WTC11 (cell line): ENCODE results near the gene NLGN1. TPM values are rescaled to one million over a fixed set of nuclear protein-coding genes. Genes with fewer than 3 reads are reported as not detected.

Source experiments
- ATAC-seq: fragments of 200-7000 bp; cut with Tn5 transposase; 2 replicates; pipeline ENCODE4 v1.10.0; 2021; ENCODE audit warnings: mild to moderate bottlenecking, moderate library complexity
- CTCF ChIA-PET: fragments of 300-600 bp; sonication (Branson Sonifier 250); formaldehyde crosslinking; loops from one replicate; lab custom pipeline; 2021; ENCODE audit warnings: antibody characterized with exemption; lab: Charles Lee
- POLR2A ChIA-PET: fragments of 350-600 bp; sonication (Branson Sonifier 250); formaldehyde crosslinking; loops from one replicate; lab custom pipeline; 2021; ENCODE audit warnings: antibody characterized with exemption; lab: Charles Lee
- DNase-seq: peaks from one replicate; pipeline ENCODE4 v3.0.0; 2021; ENCODE audit warnings: low spot score
- H3K27ac Mint-ChIP-seq: 2 replicates; pipeline ENCODE4 v1.8.0; 2021; ENCODE audit warnings: mixed read lengths
- H3K27me3 Mint-ChIP-seq: 2 replicates; pipeline ENCODE4 v1.8.0; 2021; ENCODE audit warnings: low read depth, mild to moderate bottlenecking, moderate library complexity, mixed read lengths
- H3K36me3 Mint-ChIP-seq: 2 replicates; pipeline ENCODE4 v1.8.0; 2021; ENCODE audit warnings: mixed read lengths
- H3K4me1 Mint-ChIP-seq: 2 replicates; pipeline ENCODE4 v1.8.0; 2022; ENCODE audit warnings: mixed read lengths
- H3K4me3 Mint-ChIP-seq: 2 replicates; pipeline ENCODE4 v1.8.0; 2021; ENCODE audit warnings: mild to moderate bottlenecking, moderate library complexity, mixed read lengths
- H3K9me3 Mint-ChIP-seq: 2 replicates; pipeline ENCODE4 v1.8.0; 2021; ENCODE audit warnings: mixed read lengths
- CBFB ChIP-seq: sonication (generic); formaldehyde crosslinking; IDR thresholded peaks from 2 replicates; pipeline ENCODE4 v1.8.1; 2022; ENCODE audit warnings: mild to moderate bottlenecking, low read depth, missing genetic modification reagents
- FOXP1 ChIP-seq: sonication (generic); formaldehyde crosslinking; IDR thresholded peaks from 2 replicates; pipeline ENCODE4 v1.8.0; 2022; ENCODE audit warnings: missing genetic modification reagents, mild to moderate bottlenecking, moderate library complexity, borderline replicate concordance
- HMGA2 ChIP-seq: fragments of 250-450 bp; sonication (Bioruptor Pico); IDR thresholded peaks from 2 replicates; pipeline ENCODE4 v1.4.0; 2021; ENCODE audit warnings: mild to moderate bottlenecking, moderate library complexity
- KAT7 ChIP-seq: sonication (generic); formaldehyde crosslinking; IDR thresholded peaks from 2 replicates; pipeline ENCODE4 v1.8.1; 2023; ENCODE audit warnings: missing genetic modification reagents, mild to moderate bottlenecking, borderline replicate concordance
- NFE2L1 ChIP-seq: sonication (generic); formaldehyde crosslinking; IDR thresholded peaks from 2 replicates; pipeline ENCODE4 v1.8.1; 2023; ENCODE audit warnings: missing genetic modification reagents
- SMAD4 ChIP-seq: sonication (generic); formaldehyde crosslinking; IDR thresholded peaks from 2 replicates; pipeline ENCODE4 v1.8.0; 2022; ENCODE audit warnings: mild to moderate bottlenecking, missing genetic modification reagents
- total RNA-seq: library from RNA; stranded (reverse); gene quantifications from 3 replicates; pipeline ENCODE4 v1.2.3, GENCODE V29; 2021
- TF ChIP-seq, protein P1 (sequence below): sonication (generic); formaldehyde crosslinking; IDR thresholded peaks from 2 replicates; pipeline ENCODE4 v1.8.1; 2022; ENCODE audit warnings: missing genetic modification reagents, borderline replicate concordance
- TF ChIP-seq, protein P2 (sequence below): sonication (generic); formaldehyde crosslinking; IDR thresholded peaks from 2 replicates; pipeline ENCODE4 v1.8.0; 2022; ENCODE audit warnings: mild to moderate bottlenecking, missing genetic modification reagents
- TF ChIP-seq, protein P3 (sequence below): sonication (generic); formaldehyde crosslinking; IDR thresholded peaks from 2 replicates; pipeline ENCODE4 v1.8.1; 2023; ENCODE audit warnings: mild to moderate bottlenecking, missing genetic modification reagents, borderline replicate concordance
- TF ChIP-seq, protein P4 (sequence below): sonication (generic); formaldehyde crosslinking; IDR thresholded peaks from 2 replicates; pipeline ENCODE4 v1.8.1; 2023; ENCODE audit warnings: mild to moderate bottlenecking, missing genetic modification reagents
- TF ChIP-seq, protein P5 (sequence below): sonication (generic); formaldehyde crosslinking; IDR thresholded peaks from 2 replicates; pipeline ENCODE4 v1.8.0; 2022; ENCODE audit warnings: missing genetic modification reagents
- TF ChIP-seq, protein P6 (sequence below): sonication (generic); formaldehyde crosslinking; IDR thresholded peaks from 2 replicates; pipeline ENCODE4 v1.8.1; 2023; ENCODE audit warnings: mild to moderate bottlenecking, missing genetic modification reagents, moderate library complexity
- TF ChIP-seq, protein P7 (sequence below): sonication (generic); formaldehyde crosslinking; IDR thresholded peaks from 2 replicates; pipeline ENCODE4 v1.8.0; 2023; ENCODE audit warnings: missing genetic modification reagents

NLGN1 gene
- total RNA-seq, 1 experiment from 2014 or later = 12.4 TPM

DNA sequence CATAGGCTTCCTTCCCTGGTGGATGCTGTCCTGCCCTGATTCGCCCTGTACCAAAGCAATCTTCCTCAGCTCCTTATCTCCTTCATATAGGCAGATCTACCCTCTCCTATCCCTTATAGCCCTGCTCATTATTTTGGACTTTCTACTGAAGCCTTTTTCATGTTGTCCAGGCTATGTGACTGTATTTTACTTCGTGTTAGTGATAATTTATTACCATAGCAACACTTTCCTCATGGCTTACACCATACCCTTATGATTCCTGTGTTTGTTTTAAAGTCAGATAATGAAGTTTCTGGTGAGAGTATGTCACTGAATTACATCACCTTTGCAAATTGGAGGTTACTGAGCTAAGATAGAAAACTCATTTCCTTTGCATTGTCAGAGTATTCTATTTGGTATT lies 352.6 kb downstream of the NLGN1 start:
- POLR2A ChIA-PET = no interaction called here
- CTCF ChIA-PET = no interaction called here
- Mint-ChIP-seq H3K27me3 (no peaks in the 10 kb centered on the region), H3K27ac (no peak overlapping the region), H3K4me1 (peaks cover 22% of the 10 kb centered on the region), H3K4me3 (no peak overlapping the region), H3K9me3 (no peaks in the 10 kb centered on the region), H3K36me3 (no peaks in the 10 kb centered on the region)
- TF ChIP-seq, protein P1, sequence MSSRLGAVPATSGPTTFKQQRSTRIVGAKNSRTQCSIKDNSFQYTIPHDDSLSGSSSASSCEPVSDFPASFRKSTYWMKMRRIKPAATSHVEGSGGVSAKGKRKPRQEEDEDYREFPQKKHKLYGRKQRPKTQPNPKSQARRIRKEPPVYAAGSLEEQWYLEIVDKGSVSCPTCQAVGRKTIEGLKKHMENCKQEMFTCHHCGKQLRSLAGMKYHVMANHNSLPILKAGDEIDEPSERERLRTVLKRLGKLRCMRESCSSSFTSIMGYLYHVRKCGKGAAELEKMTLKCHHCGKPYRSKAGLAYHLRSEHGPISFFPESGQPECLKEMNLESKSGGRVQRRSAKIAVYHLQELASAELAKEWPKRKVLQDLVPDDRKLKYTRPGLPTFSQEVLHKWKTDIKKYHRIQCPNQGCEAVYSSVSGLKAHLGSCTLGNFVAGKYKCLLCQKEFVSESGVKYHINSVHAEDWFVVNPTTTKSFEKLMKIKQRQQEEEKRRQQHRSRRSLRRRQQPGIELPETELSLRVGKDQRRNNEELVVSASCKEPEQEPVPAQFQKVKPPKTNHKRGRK (CRISPR knock-in tag) = no peak
- TF ChIP-seq, protein P2, sequence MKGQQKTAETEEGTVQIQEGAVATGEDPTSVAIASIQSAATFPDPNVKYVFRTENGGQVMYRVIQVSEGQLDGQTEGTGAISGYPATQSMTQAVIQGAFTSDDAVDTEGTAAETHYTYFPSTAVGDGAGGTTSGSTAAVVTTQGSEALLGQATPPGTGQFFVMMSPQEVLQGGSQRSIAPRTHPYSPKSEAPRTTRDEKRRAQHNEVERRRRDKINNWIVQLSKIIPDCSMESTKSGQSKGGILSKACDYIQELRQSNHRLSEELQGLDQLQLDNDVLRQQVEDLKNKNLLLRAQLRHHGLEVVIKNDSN (CRISPR knock-in tag) = no peak
- TF ChIP-seq KAT7 (CRISPR knock-in tag) = no peak
- TF ChIP-seq CBFB (CRISPR knock-in tag) = no peak
- TF ChIP-seq, protein P3, sequence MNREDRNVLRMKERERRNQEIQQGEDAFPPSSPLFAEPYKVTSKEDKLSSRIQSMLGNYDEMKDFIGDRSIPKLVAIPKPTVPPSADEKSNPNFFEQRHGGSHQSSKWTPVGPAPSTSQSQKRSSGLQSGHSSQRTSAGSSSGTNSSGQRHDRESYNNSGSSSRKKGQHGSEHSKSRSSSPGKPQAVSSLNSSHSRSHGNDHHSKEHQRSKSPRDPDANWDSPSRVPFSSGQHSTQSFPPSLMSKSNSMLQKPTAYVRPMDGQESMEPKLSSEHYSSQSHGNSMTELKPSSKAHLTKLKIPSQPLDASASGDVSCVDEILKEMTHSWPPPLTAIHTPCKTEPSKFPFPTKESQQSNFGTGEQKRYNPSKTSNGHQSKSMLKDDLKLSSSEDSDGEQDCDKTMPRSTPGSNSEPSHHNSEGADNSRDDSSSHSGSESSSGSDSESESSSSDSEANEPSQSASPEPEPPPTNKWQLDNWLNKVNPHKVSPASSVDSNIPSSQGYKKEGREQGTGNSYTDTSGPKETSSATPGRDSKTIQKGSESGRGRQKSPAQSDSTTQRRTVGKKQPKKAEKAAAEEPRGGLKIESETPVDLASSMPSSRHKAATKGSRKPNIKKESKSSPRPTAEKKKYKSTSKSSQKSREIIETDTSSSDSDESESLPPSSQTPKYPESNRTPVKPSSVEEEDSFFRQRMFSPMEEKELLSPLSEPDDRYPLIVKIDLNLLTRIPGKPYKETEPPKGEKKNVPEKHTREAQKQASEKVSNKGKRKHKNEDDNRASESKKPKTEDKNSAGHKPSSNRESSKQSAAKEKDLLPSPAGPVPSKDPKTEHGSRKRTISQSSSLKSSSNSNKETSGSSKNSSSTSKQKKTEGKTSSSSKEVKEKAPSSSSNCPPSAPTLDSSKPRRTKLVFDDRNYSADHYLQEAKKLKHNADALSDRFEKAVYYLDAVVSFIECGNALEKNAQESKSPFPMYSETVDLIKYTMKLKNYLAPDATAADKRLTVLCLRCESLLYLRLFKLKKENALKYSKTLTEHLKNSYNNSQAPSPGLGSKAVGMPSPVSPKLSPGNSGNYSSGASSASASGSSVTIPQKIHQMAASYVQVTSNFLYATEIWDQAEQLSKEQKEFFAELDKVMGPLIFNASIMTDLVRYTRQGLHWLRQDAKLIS (CRISPR knock-in tag) = no peak
- TF ChIP-seq, protein P4, sequence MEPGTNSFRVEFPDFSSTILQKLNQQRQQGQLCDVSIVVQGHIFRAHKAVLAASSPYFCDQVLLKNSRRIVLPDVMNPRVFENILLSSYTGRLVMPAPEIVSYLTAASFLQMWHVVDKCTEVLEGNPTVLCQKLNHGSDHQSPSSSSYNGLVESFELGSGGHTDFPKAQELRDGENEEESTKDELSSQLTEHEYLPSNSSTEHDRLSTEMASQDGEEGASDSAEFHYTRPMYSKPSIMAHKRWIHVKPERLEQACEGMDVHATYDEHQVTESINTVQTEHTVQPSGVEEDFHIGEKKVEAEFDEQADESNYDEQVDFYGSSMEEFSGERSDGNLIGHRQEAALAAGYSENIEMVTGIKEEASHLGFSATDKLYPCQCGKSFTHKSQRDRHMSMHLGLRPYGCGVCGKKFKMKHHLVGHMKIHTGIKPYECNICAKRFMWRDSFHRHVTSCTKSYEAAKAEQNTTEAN (CRISPR knock-in tag) = no peak
- TF ChIP-seq, protein P5, sequence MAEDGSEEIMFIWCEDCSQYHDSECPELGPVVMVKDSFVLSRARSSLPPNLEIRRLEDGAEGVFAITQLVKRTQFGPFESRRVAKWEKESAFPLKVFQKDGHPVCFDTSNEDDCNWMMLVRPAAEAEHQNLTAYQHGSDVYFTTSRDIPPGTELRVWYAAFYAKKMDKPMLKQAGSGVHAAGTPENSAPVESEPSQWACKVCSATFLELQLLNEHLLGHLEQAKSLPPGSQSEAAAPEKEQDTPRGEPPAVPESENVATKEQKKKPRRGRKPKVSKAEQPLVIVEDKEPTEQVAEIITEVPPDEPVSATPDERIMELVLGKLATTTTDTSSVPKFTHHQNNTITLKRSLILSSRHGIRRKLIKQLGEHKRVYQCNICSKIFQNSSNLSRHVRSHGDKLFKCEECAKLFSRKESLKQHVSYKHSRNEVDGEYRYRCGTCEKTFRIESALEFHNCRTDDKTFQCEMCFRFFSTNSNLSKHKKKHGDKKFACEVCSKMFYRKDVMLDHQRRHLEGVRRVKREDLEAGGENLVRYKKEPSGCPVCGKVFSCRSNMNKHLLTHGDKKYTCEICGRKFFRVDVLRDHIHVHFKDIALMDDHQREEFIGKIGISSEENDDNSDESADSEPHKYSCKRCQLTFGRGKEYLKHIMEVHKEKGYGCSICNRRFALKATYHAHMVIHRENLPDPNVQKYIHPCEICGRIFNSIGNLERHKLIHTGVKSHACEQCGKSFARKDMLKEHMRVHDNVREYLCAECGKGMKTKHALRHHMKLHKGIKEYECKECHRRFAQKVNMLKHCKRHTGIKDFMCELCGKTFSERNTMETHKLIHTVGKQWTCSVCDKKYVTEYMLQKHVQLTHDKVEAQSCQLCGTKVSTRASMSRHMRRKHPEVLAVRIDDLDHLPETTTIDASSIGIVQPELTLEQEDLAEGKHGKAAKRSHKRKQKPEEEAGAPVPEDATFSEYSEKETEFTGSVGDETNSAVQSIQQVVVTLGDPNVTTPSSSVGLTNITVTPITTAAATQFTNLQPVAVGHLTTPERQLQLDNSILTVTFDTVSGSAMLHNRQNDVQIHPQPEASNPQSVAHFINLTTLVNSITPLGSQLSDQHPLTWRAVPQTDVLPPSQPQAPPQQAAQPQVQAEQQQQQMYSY (CRISPR knock-in tag) = no peak
- no peak for DNase-seq
- no peak for ATAC-seq

DNA sequence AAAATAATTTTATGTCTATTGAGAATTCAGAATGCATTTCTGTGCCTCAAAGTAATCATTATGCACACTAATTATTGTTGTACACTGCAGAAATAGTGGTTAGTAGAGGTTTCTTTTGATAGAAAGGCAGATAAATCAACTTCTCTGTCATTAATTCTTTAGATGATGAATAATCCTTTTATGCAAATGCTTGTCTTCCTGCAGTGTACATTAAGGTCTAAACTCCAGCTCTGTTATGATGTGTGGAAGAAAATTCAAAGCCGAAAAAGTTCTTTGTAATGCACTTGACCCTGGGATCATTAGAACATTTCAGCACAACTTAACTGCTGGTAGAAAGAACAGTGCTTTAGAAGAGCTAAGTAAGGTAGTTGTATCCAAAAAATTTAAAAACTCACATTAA lies 353.0 kb downstream of the NLGN1 start:
- ChIA-PET CTCF (no interaction called here), POLR2A (no interaction called here)
- Mint-ChIP-seq H3K9me3 (no peaks in the 10 kb centered on the region), H3K27me3 (no peaks in the 10 kb centered on the region), H3K4me3 (no peak overlapping the region), H3K4me1 (peaks cover 22% of the 10 kb centered on the region), H3K36me3 (no peaks in the 10 kb centered on the region), H3K27ac (no peak overlapping the region)
- ATAC-seq (no peak), DNase-seq (no peak)
- no peak for TF ChIP-seq NFE2L1 (CRISPR knock-in tag)
- TF ChIP-seq, protein P6, sequence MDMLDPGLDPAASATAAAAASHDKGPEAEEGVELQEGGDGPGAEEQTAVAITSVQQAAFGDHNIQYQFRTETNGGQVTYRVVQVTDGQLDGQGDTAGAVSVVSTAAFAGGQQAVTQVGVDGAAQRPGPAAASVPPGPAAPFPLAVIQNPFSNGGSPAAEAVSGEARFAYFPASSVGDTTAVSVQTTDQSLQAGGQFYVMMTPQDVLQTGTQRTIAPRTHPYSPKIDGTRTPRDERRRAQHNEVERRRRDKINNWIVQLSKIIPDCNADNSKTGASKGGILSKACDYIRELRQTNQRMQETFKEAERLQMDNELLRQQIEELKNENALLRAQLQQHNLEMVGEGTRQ (CRISPR knock-in tag) = no peak
- TF ChIP-seq SMAD4 (CRISPR knock-in tag) = no peak
- TF ChIP-seq, protein P7, sequence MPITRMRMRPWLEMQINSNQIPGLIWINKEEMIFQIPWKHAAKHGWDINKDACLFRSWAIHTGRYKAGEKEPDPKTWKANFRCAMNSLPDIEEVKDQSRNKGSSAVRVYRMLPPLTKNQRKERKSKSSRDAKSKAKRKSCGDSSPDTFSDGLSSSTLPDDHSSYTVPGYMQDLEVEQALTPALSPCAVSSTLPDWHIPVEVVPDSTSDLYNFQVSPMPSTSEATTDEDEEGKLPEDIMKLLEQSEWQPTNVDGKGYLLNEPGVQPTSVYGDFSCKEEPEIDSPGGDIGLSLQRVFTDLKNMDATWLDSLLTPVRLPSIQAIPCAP (CRISPR knock-in tag) = no peak
- TF ChIP-seq FOXP1 = no peak
- no peak for TF ChIP-seq KAT7 (CRISPR knock-in tag)
- TF ChIP-seq, protein P3 (CRISPR knock-in tag) = no peak
- no peak for TF ChIP-seq HMGA2 (CRISPR knock-in tag)
